ENCODE measurements around the gene HDAC7. TPM values are rescaled to one million over a fixed set of nuclear protein-coding genes. Genes with fewer than 3 reads are reported as not detected.

HDAC7 gene
- total and polyA plus RNA-seq, 2 of the 13 experiments (the other 11 are each of a cell fraction or from before 2014, with no cell fraction given) = 4.6 to 10.8 TPM

- no peak for TF ChIP-seq LRRFIP1 (CRISPR knock-in tag; conservative IDR thresholded peaks at IDR 0.05)
- no peak for TF ChIP-seq MYNN (CRISPR knock-in tag; IDR thresholded peaks at IDR 0.05; ENCODE audit: low read depth)
- TF ChIP-seq POLR2A (IDR thresholded peaks at IDR 0.05; ENCODE audit: insufficient read depth in 1 of 2, low read depth in 2 of 2, low read length in 2 of 2) = no peak
- TF ChIP-seq ZBTB37 (CRISPR knock-in tag; IDR thresholded peaks at IDR 0.05) = no peak
- no peak for TF ChIP-seq ZEB1 (IDR thresholded peaks at IDR 0.05; ENCODE audit: insufficient replicate concordance, low read depth)
- no peak for TF ChIP-seq ZNF644 (CRISPR knock-in tag; IDR thresholded peaks at IDR 0.05; ENCODE audit: low read depth)
- no peak for TF ChIP-seq FLYWCH1 (CRISPR knock-in tag; IDR thresholded peaks at IDR 0.05)
- TF ChIP-seq U2AF1 (optimal IDR thresholded peaks at IDR 0.05; ENCODE audit: low read depth, low read length) = no peak
- TF ChIP-seq MATR3 (CRISPR knock-in tag; IDR thresholded peaks at IDR 0.05) = no peak
- TF ChIP-seq ZNF816 (CRISPR knock-in tag; IDR thresholded peaks at IDR 0.05; ENCODE audit: borderline replicate concordance) = no peak
- no peak for TF ChIP-seq GTF2F1 (IDR thresholded peaks at IDR 0.05; ENCODE audit: low read length)
- TF ChIP-seq EP300 (IDR thresholded peaks at IDR 0.05; ENCODE audit: low read depth in 2 of 2, low read length in 2 of 2) = no peak
- no peak for TF ChIP-seq EP300 (CRISPR knock-in tag; IDR thresholded peaks at IDR 0.05; ENCODE audit: borderline replicate concordance)
- no peak for TF ChIP-seq NR2F2 (IDR thresholded peaks at IDR 0.05; ENCODE audit: borderline replicate concordance, low read depth)
- no peak for TF ChIP-seq HOXA9 (CRISPR knock-in tag; IDR thresholded peaks at IDR 0.05; ENCODE audit: borderline replicate concordance)
- no peak for TF ChIP-seq SOX5 (CRISPR knock-in tag; IDR thresholded peaks at IDR 0.05; ENCODE audit: borderline replicate concordance)
- peak; percentile 76; the same call in 1 of the 3 replicates for TF ChIP-seq MXI1 (IDR thresholded peaks at IDR 0.05; ENCODE audit: borderline replicate concordance, low read depth, low read length)
- TF ChIP-seq ZNF569 (CRISPR knock-in tag; IDR thresholded peaks at IDR 0.05; ENCODE audit: borderline replicate concordance) = no peak
- TF ChIP-seq, protein P1, sequence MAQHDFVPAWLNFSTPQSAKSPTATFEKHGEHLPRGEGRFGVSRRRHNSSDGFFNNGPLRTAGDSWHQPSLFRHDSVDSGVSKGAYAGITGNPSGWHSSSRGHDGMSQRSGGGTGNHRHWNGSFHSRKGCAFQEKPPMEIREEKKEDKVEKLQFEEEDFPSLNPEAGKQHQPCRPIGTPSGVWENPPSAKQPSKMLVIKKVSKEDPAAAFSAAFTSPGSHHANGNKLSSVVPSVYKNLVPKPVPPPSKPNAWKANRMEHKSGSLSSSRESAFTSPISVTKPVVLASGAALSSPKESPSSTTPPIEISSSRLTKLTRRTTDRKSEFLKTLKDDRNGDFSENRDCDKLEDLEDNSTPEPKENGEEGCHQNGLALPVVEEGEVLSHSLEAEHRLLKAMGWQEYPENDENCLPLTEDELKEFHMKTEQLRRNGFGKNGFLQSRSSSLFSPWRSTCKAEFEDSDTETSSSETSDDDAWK (CRISPR knock-in tag; IDR thresholded peaks at IDR 0.05) = no peak
- TF ChIP-seq, protein P2, sequence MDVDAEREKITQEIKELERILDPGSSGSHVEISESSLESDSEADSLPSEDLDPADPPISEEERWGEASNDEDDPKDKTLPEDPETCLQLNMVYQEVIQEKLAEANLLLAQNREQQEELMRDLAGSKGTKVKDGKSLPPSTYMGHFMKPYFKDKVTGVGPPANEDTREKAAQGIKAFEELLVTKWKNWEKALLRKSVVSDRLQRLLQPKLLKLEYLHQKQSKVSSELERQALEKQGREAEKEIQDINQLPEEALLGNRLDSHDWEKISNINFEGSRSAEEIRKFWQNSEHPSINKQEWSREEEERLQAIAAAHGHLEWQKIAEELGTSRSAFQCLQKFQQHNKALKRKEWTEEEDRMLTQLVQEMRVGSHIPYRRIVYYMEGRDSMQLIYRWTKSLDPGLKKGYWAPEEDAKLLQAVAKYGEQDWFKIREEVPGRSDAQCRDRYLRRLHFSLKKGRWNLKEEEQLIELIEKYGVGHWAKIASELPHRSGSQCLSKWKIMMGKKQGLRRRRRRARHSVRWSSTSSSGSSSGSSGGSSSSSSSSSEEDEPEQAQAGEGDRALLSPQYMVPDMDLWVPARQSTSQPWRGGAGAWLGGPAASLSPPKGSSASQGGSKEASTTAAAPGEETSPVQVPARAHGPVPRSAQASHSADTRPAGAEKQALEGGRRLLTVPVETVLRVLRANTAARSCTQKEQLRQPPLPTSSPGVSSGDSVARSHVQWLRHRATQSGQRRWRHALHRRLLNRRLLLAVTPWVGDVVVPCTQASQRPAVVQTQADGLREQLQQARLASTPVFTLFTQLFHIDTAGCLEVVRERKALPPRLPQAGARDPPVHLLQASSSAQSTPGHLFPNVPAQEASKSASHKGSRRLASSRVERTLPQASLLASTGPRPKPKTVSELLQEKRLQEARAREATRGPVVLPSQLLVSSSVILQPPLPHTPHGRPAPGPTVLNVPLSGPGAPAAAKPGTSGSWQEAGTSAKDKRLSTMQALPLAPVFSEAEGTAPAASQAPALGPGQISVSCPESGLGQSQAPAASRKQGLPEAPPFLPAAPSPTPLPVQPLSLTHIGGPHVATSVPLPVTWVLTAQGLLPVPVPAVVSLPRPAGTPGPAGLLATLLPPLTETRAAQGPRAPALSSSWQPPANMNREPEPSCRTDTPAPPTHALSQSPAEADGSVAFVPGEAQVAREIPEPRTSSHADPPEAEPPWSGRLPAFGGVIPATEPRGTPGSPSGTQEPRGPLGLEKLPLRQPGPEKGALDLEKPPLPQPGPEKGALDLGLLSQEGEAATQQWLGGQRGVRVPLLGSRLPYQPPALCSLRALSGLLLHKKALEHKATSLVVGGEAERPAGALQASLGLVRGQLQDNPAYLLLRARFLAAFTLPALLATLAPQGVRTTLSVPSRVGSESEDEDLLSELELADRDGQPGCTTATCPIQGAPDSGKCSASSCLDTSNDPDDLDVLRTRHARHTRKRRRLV (CRISPR knock-in tag; IDR thresholded peaks at IDR 0.05) = no peak
Observed at GRCh38 chr12:47758834-47759690, 60.6 kb downstream of the HDAC7 start, which contains the start of gene RAPGEF3 (continued).

Measured in HepG2 (cell line).